ENCODE results near the gene SLFN12L.

The SLFN12L gene

DNA sequence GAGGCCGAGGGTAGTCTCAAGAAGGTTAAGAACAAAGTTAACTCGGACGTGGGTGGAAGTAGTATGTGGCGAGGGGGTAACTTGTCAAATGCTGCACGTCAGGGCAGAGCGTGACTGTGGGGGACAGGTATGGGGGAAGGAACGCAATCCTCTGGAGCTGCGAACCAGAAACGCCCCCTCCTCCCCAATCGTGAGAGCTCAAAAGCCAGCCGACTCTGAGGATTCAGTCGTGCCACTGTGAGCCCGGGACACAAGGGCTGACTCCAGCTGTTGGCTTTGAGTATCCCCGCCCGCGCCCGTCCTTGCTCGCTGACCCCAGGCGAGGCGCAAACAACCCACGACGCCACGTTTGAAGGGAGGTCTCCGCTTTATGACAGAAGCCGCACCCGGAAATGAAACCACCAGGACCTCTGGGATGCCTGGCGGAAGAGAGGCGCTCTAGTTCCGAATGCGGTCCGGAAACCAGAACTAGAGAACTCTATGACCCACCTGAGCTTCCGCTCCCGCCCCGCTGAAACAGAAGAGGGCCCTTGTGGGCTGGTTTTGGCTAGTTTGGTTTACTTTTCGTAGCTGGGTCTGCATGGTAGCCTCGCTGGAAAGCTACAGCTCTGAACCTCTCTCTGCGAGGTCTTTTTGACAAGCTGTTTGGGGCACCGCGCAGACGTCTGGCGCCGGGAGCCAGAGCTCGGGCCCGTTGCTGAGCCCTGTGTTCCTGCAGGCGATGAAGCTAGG is 40.9 kb upstream of the SLFN12L start, which contains the start of gene PEX12:
PEX12 (minus strand) TSS at position 375 of the 732 bp plus-strand sequence. CDS start 550 bp downstream, outside the sequence.
- Histone ChIP-seq H3K27ac (ENCODE audit: low read length) (peak within 1 kb of the TSS; percentile 68), H3K4me2 (ENCODE audit: low read length) (peak within 1 kb of the TSS; percentile 96), H4K20me1 (ENCODE audit: insufficient read depth, low read length) (no peaks in the 10 kb centered on the region), H3K36me3 (replicated peaks; ENCODE audit: low read depth, low read length) (peaks cover 9% of the 10 kb centered on the region), H3K9me3 (ENCODE audit: insufficient read depth, low read length) (no peaks in the 10 kb centered on the region), H3K4me3 (ENCODE audit: low read length) (peak within 1 kb of the TSS; percentile 89), H3K79me2 (ENCODE audit: low read length) (peaks cover 4% of the 10 kb centered on the region; the same call in 1 of the 2 replicates), H2AFZ (ENCODE audit: low read depth, low read length) (peak within 1 kb of the TSS; percentile 57), H3K27me3 (ENCODE audit: low read depth, low read length) (no peaks in the 10 kb centered on the region), H3K4me1 (ENCODE audit: low read length) (peaks cover 12% of the 10 kb centered on the region), H3K9ac (ENCODE audit: low read length) (peak within 1 kb of the TSS; percentile 93)
- TF ChIP-seq CTCF (IDR thresholded peaks at IDR 0.05; ENCODE audit: low read depth, low read length): no peak
- TF ChIP-seq EZH2phosphoT487 (IDR thresholded peaks at IDR 0.05; ENCODE audit: low read depth): no peak

DNA sequence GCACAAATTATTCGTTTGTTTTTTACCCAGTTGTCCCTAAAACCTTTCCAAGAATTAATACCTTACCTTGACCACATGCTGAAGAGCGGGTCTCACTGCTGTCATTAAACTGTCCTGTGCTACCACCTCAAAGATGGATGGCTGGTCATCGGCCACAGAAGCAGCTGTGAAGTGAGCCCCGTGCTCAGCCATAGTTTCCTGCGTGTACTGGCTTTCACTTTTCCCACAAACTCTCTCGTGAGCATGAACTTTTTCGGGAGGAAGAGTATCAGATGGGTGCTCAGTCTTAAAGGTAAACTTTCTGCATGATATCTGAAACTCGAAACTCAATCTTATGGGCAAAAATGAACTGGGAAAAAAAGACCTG is 40.3 kb upstream of the SLFN12L start:
- peak overlapping the region; percentile 13 for H2AFZ ChIP-seq (ENCODE audit: low read depth, low read length)
- H3K79me2 ChIP-seq (ENCODE audit: low read length): peaks cover 4% of the 10 kb centered on the region; the same call in 1 of the 2 replicates
- peak overlapping the region; percentile 68 for H3K27ac ChIP-seq (ENCODE audit: low read length)

DNA sequence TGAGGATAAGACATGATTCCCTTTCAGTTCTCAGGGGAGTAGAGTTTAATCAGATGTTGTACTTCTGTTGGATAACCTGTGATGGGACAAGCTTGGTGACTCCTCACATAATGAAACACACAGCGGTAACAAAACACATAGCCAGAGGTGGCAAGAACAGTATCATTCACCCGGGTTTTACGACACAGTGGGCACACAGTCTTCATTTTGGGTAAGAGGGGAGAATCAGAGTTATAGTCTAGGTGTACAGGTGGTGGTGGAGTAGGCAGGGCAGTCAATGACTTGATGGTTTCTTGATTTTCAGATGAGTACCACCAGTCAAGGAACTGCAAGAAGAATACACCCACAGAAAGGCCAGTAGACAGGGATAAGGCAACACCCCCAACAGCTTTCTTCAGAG is 38.3 kb upstream of the SLFN12L start:
- Histone ChIP-seq H3K36me3 (replicated peaks; ENCODE audit: low read depth, low read length) (peaks cover 9% of the 10 kb centered on the region), H3K9me3 (ENCODE audit: insufficient read depth, low read length) (no peaks in the 10 kb centered on the region), H3K9ac (ENCODE audit: low read length) (no peak overlapping the region), H3K27me3 (ENCODE audit: low read depth, low read length) (no peaks in the 10 kb centered on the region), H3K79me2 (ENCODE audit: low read length) (peaks cover 15% of the 10 kb centered on the region), H3K4me3 (ENCODE audit: low read length) (no peak overlapping the region), H3K4me1 (ENCODE audit: low read length) (peaks cover 12% of the 10 kb centered on the region), H3K4me2 (ENCODE audit: low read length) (no peak overlapping the region), H4K20me1 (ENCODE audit: insufficient read depth, low read length) (no peaks in the 10 kb centered on the region), H2AFZ (ENCODE audit: low read depth, low read length) (no peak overlapping the region), H3K27ac (ENCODE audit: low read length) (no peak overlapping the region)
- TF ChIP-seq EZH2phosphoT487 (IDR thresholded peaks at IDR 0.05; ENCODE audit: low read depth): no peak
- no peak for TF ChIP-seq CTCF (IDR thresholded peaks at IDR 0.05; ENCODE audit: low read depth, low read length)

More for the DNA sequence above, 40.3 kb upstream of the SLFN12L start:
- Histone ChIP-seq H3K27me3 (ENCODE audit: low read depth, low read length) (no peaks in the 10 kb centered on the region), H3K36me3 (replicated peaks; ENCODE audit: low read depth, low read length) (peaks cover 9% of the 10 kb centered on the region), H4K20me1 (ENCODE audit: insufficient read depth, low read length) (no peaks in the 10 kb centered on the region), H3K4me1 (ENCODE audit: low read length) (peaks cover 12% of the 10 kb centered on the region), H3K9ac (ENCODE audit: low read length) (peak overlapping the region; percentile 93), H3K4me3 (ENCODE audit: low read length) (peak overlapping the region; percentile 89), H3K9me3 (ENCODE audit: insufficient read depth, low read length) (no peaks in the 10 kb centered on the region), H3K4me2 (ENCODE audit: low read length) (peak overlapping the region; percentile 96)
- TF ChIP-seq EZH2phosphoT487 (IDR thresholded peaks at IDR 0.05; ENCODE audit: low read depth): no peak
- TF ChIP-seq CTCF (IDR thresholded peaks at IDR 0.05; ENCODE audit: low read depth, low read length): no peak

GRCh38 chr17:35569405-35569804 is 31.9 kb upstream of the SLFN12L start:
- Histone ChIP-seq H2AFZ (ENCODE audit: low read depth, low read length) (no peak overlapping the region), H3K27me3 (ENCODE audit: low read depth, low read length) (no peaks in the 10 kb centered on the region), H4K20me1 (ENCODE audit: insufficient read depth, low read length) (no peaks in the 10 kb centered on the region), H3K9ac (ENCODE audit: low read length) (no peak overlapping the region), H3K4me3 (ENCODE audit: low read length) (no peak overlapping the region), H3K79me2 (ENCODE audit: low read length) (peaks cover 36% of the 10 kb centered on the region), H3K27ac (ENCODE audit: low read length) (no peak overlapping the region), H3K9me3 (ENCODE audit: insufficient read depth, low read length) (no peaks in the 10 kb centered on the region), H3K4me1 (ENCODE audit: low read length) (peaks cover 11% of the 10 kb centered on the region; the same call in 1 of the 2 replicates), H3K4me2 (ENCODE audit: low read length) (peak overlapping the region; percentile 90; the same call in 1 of the 2 replicates), H3K36me3 (replicated peaks; ENCODE audit: low read depth, low read length) (peaks cover 2% of the 10 kb centered on the region)
- TF ChIP-seq CTCF (IDR thresholded peaks at IDR 0.05; ENCODE audit: low read depth, low read length): no peak
- TF ChIP-seq EZH2phosphoT487 (IDR thresholded peaks at IDR 0.05; ENCODE audit: low read depth): no peak
